Smooth muscle cell (in vitro differentiated cells): ENCODE results near the gene RSL24D1. TPM values are rescaled to one million over a fixed set of nuclear protein-coding genes. Genes with fewer than 3 reads are reported as not detected.

Source experiments
- DNase-seq: peaks from one replicate; lab custom pipeline; 2025; ENCODE audit not compliant: unreplicated experiment; lab: John Stamatoyannopoulos, UW
- H2AFZ ChIP-seq: fragments of 200-600 bp; sonication (generic); 2 replicates; pipeline ENCODE4 v1.6.0; 2016; ENCODE audit warnings: antibody characterized with exemption, low read depth, mild to moderate bottlenecking
- H3F3A ChIP-seq: fragments of 200-600 bp; sonication (generic); 2 replicates; pipeline ENCODE4 v1.6.0; 2017; ENCODE audit warnings: antibody characterized with exemption, low read depth
- H3K27ac ChIP-seq: fragments of 200-600 bp; sonication (generic); 2 replicates; pipeline ENCODE4 v1.5.1; 2016; ENCODE audit warnings: low read depth, mild to moderate bottlenecking
- H3K27me3 ChIP-seq: fragments of 200-600 bp; sonication (generic); 2 replicates; pipeline ENCODE4 v1.6.1; 2016; ENCODE audit warnings: low read depth, mild to moderate bottlenecking
- H3K36me3 ChIP-seq: fragments of 200-600 bp; sonication (generic); 2 replicates; pipeline ENCODE4 v1.5.1; 2016; ENCODE audit warnings: low read depth
- H3K4me1 ChIP-seq: fragments of 200-600 bp; sonication (generic); 2 replicates; pipeline ENCODE4 v1.5.1; 2016; ENCODE audit warnings: low read depth
- H3K4me2 ChIP-seq: fragments of 200-600 bp; sonication (generic); 2 replicates; pipeline ENCODE4 v1.6.0; 2016; ENCODE audit warnings: mild to moderate bottlenecking
- H3K4me3 ChIP-seq: fragments of 200-600 bp; sonication (generic); 2 replicates; pipeline ENCODE4 v1.5.1; 2016; ENCODE audit warnings: mild to moderate bottlenecking
- H3K79me2 ChIP-seq: fragments of 200-600 bp; sonication (generic); 2 replicates; pipeline ENCODE4 v1.6.0; 2016; ENCODE audit warnings: low read depth, mild to moderate bottlenecking
- H3K9ac ChIP-seq: fragments of 200-600 bp; sonication (generic); 2 replicates; pipeline ENCODE4 v1.6.0; 2016; ENCODE audit warnings: low read depth
- H3K9me3 ChIP-seq: fragments of 200-600 bp; sonication (generic); replicated peaks from 2 replicates; pipeline ENCODE4 v1.5.1; 2016; ENCODE audit warnings: low read depth
- H4K20me1 ChIP-seq: fragments of 200-600 bp; sonication (generic); 2 replicates; pipeline ENCODE4 v1.6.0; 2016; ENCODE audit warnings: low read depth
- WGBS: methylation state at CpG from one replicate; pipeline ENCODE4 v1.1.7; 2016; ENCODE audit warnings: low lambda C conversion rate; 5-methylcytosine and 5-hydroxymethylcytosine counted together
- polyA plus RNA-seq: library from polyadenylated mRNA; unstranded; fragments of >200 nt; fragmentation: Nextera tagmentation; extraction: Ambion mirVana; gene quantifications from 2 replicates; pipeline ENCODE4 v1.2.1, GENCODE V29; 2016
- total RNA-seq: library from RNA; depleted of rRNA; stranded (reverse); fragments of >200 nt; gene quantifications from 2 replicates; pipeline ENCODE4 v1.2.3, GENCODE V29; 2014
- TF ChIP-seq, protein P1 (sequence below): fragments of 200-600 bp; sonication (generic); IDR thresholded peaks from 2 replicates; pipeline ENCODE4 v1.5.1; 2017; ENCODE audit warnings: borderline replicate concordance, mild to moderate bottlenecking, antibody characterized with exemption; ENCODE audit not compliant: insufficient read depth, poor library complexity, severe bottlenecking

Gene RSL24D1
- total RNA-seq (76.9 and 99.7 TPM in 2 replicates), polyA plus RNA-seq (45.5 and 50.2 TPM in 2 replicates)

DNA sequence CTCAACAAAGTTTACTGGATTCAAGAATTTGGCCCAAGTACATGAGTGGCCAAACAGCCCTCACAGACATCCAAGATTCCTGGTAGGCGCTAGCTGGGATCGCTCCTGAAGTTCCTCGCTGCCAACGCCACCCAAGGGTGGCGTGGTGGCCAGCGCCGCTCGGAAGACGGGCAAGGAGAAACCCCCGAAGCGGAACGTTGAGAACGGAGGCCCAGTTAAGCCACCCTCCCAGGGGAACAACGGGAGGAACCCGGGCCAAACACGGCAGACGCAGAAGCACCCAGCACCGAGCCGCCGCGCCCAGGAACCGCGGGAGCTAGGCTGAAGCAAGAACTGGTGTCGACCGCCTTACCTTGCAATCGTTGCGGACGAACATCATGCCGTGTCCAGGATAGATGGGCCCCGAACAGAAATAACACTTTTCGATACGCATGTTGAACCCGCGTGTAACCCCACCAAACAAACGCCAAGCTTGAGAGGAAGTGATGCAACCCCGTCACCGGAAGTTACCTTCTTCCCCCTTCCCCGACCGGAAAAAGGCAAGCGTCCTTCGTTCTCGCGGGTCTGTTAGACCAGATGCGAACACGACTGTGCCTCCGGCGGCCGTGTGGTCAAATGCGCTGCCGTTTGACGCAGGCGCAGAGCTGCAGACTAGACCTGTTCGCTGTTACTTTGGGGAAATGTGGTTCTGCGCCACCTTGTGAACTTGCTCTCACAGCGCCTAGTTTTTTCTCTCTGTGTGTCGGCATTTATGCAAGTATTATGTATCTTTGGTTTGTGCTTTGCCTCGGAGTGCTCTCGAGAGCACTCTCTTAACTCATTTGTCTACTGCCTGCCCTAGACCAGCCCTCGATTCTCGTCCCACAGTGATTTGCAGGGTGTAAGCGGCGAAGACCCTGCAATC, at the start of gene RSL24D1:
Gene RSL24D1 (minus strand): TSS at position 484 of the 904 bp plus-strand sequence. CDS start 51 bp downstream, at position 433.
- Histone ChIP-seq H3K4me1 (peaks cover 20% of the 10 kb centered on the region), H2AFZ (peak within 1 kb of the TSS; percentile 88), H4K20me1 (peaks cover 42% of the 10 kb centered on the region), H3K36me3 (peaks cover under 1% of the 10 kb centered on the region), H3K9me3 (no peaks in the 10 kb centered on the region), H3K79me2 (peaks cover 51% of the 10 kb centered on the region), H3F3A (no peaks in the 10 kb centered on the region), H3K9ac (peak within 1 kb of the TSS; percentile 97), H3K4me3 (peak within 1 kb of the TSS; percentile 94), H3K27ac (peak within 1 kb of the TSS; percentile 94), H3K4me2 (peak within 1 kb of the TSS; percentile 97), H3K27me3 (no peaks in the 10 kb centered on the region)
- DNase-seq: peak; percentile 67
- 1% methylated on average over 62 of the region's 62 CpGs for WGBS
- TF ChIP-seq, protein P1, sequence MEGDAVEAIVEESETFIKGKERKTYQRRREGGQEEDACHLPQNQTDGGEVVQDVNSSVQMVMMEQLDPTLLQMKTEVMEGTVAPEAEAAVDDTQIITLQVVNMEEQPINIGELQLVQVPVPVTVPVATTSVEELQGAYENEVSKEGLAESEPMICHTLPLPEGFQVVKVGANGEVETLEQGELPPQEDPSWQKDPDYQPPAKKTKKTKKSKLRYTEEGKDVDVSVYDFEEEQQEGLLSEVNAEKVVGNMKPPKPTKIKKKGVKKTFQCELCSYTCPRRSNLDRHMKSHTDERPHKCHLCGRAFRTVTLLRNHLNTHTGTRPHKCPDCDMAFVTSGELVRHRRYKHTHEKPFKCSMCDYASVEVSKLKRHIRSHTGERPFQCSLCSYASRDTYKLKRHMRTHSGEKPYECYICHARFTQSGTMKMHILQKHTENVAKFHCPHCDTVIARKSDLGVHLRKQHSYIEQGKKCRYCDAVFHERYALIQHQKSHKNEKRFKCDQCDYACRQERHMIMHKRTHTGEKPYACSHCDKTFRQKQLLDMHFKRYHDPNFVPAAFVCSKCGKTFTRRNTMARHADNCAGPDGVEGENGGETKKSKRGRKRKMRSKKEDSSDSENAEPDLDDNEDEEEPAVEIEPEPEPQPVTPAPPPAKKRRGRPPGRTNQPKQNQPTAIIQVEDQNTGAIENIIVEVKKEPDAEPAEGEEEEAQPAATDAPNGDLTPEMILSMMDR: peak; percentile 21

DNA sequence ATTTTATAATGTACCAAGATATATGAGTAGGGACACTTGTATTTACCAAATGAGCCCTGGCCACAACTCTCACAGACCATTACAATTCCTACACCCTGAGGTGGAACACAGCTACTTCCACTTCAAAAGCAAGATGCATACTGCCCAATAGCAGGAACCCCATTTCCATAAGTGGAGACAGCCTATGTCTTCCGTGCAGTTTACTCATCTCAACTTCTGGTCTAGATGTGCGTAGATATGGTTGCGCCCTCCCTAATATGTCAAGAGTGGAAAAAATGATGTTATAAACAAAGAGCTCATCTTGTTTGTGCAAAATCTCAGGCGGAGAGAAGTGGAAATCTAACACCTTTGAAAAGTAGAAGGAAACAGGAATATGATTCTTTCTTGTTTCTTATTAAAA, 48.3 kb upstream of the RSL24D1 start:
- DNase-seq: no peak
- Histone ChIP-seq H3K9me3 (no peaks in the 10 kb centered on the region), H3K4me2 (no peak overlapping the region), H3F3A (no peaks in the 10 kb centered on the region), H3K79me2 (no peaks in the 10 kb centered on the region), H3K27me3 (no peaks in the 10 kb centered on the region), H3K4me3 (no peak overlapping the region), H2AFZ (no peak overlapping the region), H3K9ac (no peak overlapping the region), H3K4me1 (no peaks in the 10 kb centered on the region), H3K36me3 (no peaks in the 10 kb centered on the region), H4K20me1 (no peaks in the 10 kb centered on the region), H3K27ac (no peak overlapping the region)
- WGBS: 94% methylated on average over 4 of the region's 4 CpGs
- TF ChIP-seq, protein P1: no peak

DNA sequence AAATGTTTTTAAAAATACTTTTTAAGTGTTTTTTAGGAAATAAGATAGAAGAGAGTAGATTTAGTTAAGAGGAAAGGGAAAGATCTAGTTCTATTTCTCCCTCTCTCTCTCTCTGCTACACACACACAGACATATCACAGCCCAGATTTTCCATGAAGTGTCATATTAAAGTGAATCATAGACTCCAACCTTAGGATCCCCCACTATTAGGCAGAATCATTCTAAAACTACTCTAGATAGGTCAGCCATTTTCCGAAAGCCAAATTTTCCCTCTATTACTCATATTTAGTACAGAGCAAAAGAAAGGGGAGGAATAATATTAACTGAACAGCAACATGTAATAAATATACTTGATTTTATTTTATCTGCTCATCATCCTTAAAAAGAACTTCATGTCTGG, 45.1 kb upstream of the RSL24D1 start:
- Histone ChIP-seq H3K36me3 (no peaks in the 10 kb centered on the region), H3K27ac (no peak overlapping the region)

More for the DNA sequence above, 45.1 kb upstream of the RSL24D1 start:
- H3K4me3 ChIP-seq: no peak overlapping the region
- H3F3A ChIP-seq: no peaks in the 10 kb centered on the region
- TF ChIP-seq, protein P1: no peak
- no peaks in the 10 kb centered on the region for H3K9me3 ChIP-seq
- no peak overlapping the region for H3K9ac ChIP-seq
- no peaks in the 10 kb centered on the region for H3K27me3 ChIP-seq
- no peaks in the 10 kb centered on the region for H3K4me1 ChIP-seq
- no peak for DNase-seq
- H3K79me2 ChIP-seq: no peaks in the 10 kb centered on the region
- no peak overlapping the region for H2AFZ ChIP-seq
- no peaks in the 10 kb centered on the region for H4K20me1 ChIP-seq
- H3K4me2 ChIP-seq: no peak overlapping the region
- WGBS: 0% methylated on average over 1 of the region's 1 CpG
